K562 treated with DMSO at 1 percent for 12 hours (cell line): ENCODE results near the gene CXCL11. TPM values are rescaled to one million over a fixed set of nuclear protein-coding genes. Genes with fewer than 3 reads are reported as not detected.

Source experiments
- total RNA-seq: library from RNA; unstranded; fragments of 300-600 nt; gene quantifications from 2 replicates; pipeline ENCODE4 v1.2.3, GENCODE V29; 2022; ENCODE audit not compliant: insufficient read depth

CXCL11 gene
- 7.9 and 20.8 TPM in 2 replicates for total RNA-seq

DNA sequence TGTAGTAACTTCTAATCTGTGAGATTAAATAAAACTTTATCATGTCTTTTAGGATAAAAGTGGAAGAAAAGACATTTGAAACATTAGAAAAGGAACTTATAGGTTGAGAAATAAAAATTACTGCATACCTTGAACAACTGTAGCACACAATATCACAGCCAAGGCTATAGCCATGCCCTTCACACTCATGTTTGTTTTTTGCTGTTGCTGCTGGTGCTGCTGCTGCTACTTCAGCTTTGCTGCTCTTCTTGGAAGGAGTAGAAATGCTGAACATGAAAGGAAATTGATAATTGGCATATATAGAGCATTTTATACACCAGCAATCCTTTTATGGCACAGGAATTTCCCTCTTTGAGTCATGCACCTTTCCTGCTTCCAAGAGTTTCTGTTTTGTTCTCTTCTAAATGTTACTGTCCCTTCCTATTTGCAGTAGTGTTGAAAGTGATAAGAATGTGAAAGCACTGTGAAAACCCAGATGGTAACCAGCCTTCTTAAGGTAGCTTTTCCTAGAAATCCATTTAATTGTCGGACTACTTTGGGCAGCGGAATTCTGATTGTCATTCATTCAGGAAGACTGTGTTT lies at the start of gene CXCL11:
Gene CXCL11 (minus strand): TSS at position 272 of the 582 bp plus-strand sequence. CDS start 83 bp downstream, at position 189.

DNA sequence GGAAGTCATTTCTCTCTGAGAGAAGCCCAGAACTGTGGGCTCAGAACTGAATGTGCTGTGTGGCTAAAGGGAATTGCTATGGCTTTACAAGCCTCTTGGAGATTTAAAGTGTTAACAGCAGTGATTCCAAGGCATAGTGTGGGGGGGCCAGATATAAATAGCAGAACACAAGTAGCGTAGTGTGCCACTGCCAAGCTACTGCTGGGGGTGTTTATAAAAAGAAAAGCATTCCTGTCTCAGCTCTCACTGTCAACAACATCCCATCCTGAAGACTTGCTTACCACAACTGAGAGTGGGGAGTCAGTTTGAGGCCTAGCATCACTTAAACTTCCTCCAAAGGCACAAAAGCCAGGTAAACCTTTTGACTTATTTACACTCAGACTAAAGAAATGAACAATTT lies 38.6 kb upstream of the CXCL11 start, which contains the start of gene ART3:
Gene ART3 (plus strand): TSS at position 242 of the 400 bp plus-strand sequence. CDS start 1,181 bp downstream, outside the sequence.

DNA sequence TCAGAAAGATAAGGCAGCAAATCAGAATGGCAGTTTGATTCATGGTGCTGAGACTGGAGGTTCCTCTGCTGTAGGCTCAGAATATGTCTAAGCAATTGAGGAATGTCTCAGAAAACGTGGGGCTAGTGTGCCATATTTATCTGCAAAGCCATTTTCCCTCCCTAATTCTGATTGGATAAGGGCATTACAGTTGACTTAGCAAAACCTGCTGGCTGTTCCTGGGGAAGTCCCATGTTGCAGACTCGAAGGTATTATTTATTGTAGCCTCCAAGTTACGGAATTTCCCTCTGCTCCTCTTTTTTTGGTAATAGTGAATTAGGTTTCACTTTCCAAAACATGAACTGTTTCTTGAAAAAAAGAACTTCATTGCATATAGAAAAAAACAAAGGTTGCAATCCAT lies 12.5 kb downstream of the CXCL11 start, which contains the start of gene CXCL10:
Gene CXCL10 (minus strand): TSS at position 109 of the 400 bp plus-strand sequence. CDS start 66 bp downstream, at position 43.

DNA sequence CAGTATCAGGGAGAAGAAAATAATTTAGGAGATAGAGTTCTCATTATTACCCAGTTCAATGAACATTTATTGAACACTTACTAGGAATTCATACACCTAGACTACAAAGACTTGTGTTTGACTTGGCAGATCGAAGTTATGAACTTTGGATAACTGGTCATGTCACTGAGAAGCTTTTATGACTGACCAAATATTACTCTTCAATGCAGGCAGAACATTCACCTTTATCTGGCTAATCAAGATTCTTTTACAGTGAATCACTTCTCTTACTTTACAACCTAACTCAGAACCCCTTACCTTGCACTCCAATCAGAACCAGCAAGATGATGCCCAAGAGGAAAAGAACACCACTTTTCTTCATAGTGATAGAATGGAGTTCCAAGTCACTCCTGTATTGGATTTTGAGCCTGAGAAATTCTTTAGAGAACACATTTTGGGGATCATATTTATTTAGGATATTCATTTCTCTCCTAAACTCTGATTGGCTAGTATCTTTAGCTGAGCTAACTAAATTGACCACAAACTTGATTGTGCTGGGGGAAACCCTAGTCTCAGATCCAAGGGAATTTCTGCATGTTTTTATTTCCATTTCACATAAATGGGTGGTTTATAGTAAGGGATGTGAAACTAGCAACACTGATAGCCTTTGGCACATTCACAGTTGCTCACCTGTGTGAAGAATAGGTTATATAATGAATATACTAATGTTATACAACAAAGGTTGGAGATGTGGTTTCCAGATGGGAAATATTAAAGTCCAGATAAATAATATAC lies 28.6 kb downstream of the CXCL11 start, which contains the start of gene CXCL9:
Gene CXCL9 (minus strand): TSS at position 421 of the 774 bp plus-strand sequence. CDS start 60 bp downstream, at position 361.

Other genes starting within 250 kb of the CXCL11 start
- gene PPEF2, start 133.6 kb downstream of the CXCL11 start, total RNA-seq: not detected in 2 replicates
- gene NAAA, start 95.1 kb downstream of the CXCL11 start, total RNA-seq: 6.7 and 27.9 TPM in 2 replicates
- 7.7 and 20.6 TPM in 2 replicates for gene SDAD1, start 45.1 kb downstream of the CXCL11 start, total RNA-seq
- not detected in 2 replicates for gene CXCL9, start 28.6 kb downstream of the CXCL11 start, total RNA-seq
- 4.0 and 10.2 TPM in 2 replicates for gene CXCL10, start 12.6 kb downstream of the CXCL11 start, total RNA-seq
- 1.2 TPM in 1 of 2 replicates, not detected in the other for gene ART3, start 38.6 kb upstream of the CXCL11 start, total RNA-seq
- 16.6 and 38.4 TPM in 2 replicates for gene NUP54, start 112.3 kb upstream of the CXCL11 start, total RNA-seq
- 14.1 and 43.7 TPM in 2 replicates for gene SCARB2, start 177.8 kb upstream of the CXCL11 start, total RNA-seq
- gene FAM47E, start 215.7 kb upstream of the CXCL11 start, total RNA-seq: 9.7 and 15.2 TPM in 2 replicates